ENCODE data around the gene QRICH2. TPM values are rescaled to one million over a fixed set of nuclear protein-coding genes. Genes with fewer than 3 reads are reported as not detected.
A peak's percentile ranks its signal among the peaks of the same experiment; 100 is the strongest.
"Not testable (repeated sequence)": the region's sequence is repeated elsewhere in the genome, so short reads cannot be mapped to it uniquely, and the experiment has no call there.

Gene QRICH2
- total RNA-seq, 1 donor from 2014 or later: 1.6 TPM

GRCh38 chr17:76246080-76247066 is 61.7 kb downstream of the QRICH2 start:
- peak; percentile 52 for ATAC-seq

GRCh38 chr17:76244721-76245120 is 63.4 kb downstream of the QRICH2 start:
- ATAC-seq: not testable (repeated sequence)

GRCh38 chr17:76243826-76244679 is 64.0 kb downstream of the QRICH2 start:
- no peak for ATAC-seq

- ATAC-seq: no peak
These were observed 66.3 kb downstream of the QRICH2 start for GRCh38 chr17:76241691-76242255.

- no peak for ATAC-seq
These were observed 66.9 kb downstream of the QRICH2 start for GRCh38 chr17:76241204-76241538.

- peak; percentile 66 for ATAC-seq
These were observed 67.4 kb downstream of the QRICH2 start, which contains the start of gene RNF157 for GRCh38 chr17:76240461-76241203. Gene RNF157, minus strand, starts transcription at chr17:76240493. Its CDS starts 253 bp downstream, at chr17:76240240.

- peak; percentile 18 for ATAC-seq
These were observed 68.4 kb downstream of the QRICH2 start for GRCh38 chr17:76239538-76240274.

GRCh38 chr17:76238847-76239537 is 69.1 kb downstream of the QRICH2 start:
- ATAC-seq: no peak

GRCh38 chr17:76237859-76238313 is 70.2 kb downstream of the QRICH2 start:
- peak; percentile 45 for ATAC-seq

- ATAC-seq: no peak
These were observed 71.5 kb downstream of the QRICH2 start for GRCh38 chr17:76236603-76237002.

GRCh38 chr17:76235883-76236282 is 72.2 kb downstream of the QRICH2 start:
- ATAC-seq: no peak

GRCh38 chr17:76234354-76234679 is 73.8 kb downstream of the QRICH2 start:
- no peak for ATAC-seq

- ATAC-seq: no peak
These were observed 74.3 kb downstream of the QRICH2 start for GRCh38 chr17:76233588-76234353.

GRCh38 chr17:76232342-76232741 is 75.7 kb downstream of the QRICH2 start:
- no peak for ATAC-seq

GRCh38 chr17:76226749-76227148 is 81.3 kb downstream of the QRICH2 start:
- not testable (repeated sequence) for ATAC-seq

GRCh38 chr17:76225373-76226086 is 82.5 kb downstream of the QRICH2 start:
- ATAC-seq: not testable (repeated sequence)

Measured in esophagus mucosa (tissue), 1 donor.